ENCODE measurements around the gene RAB6B. TPM values are rescaled to one million over a fixed set of nuclear protein-coding genes. Genes with fewer than 3 reads are reported as not detected.

RAB6B gene
- polyA plus RNA-seq, 2 of the 4 experiments (the other 2 are of a cell fraction): 2.4 to 2.5 TPM

DNA sequence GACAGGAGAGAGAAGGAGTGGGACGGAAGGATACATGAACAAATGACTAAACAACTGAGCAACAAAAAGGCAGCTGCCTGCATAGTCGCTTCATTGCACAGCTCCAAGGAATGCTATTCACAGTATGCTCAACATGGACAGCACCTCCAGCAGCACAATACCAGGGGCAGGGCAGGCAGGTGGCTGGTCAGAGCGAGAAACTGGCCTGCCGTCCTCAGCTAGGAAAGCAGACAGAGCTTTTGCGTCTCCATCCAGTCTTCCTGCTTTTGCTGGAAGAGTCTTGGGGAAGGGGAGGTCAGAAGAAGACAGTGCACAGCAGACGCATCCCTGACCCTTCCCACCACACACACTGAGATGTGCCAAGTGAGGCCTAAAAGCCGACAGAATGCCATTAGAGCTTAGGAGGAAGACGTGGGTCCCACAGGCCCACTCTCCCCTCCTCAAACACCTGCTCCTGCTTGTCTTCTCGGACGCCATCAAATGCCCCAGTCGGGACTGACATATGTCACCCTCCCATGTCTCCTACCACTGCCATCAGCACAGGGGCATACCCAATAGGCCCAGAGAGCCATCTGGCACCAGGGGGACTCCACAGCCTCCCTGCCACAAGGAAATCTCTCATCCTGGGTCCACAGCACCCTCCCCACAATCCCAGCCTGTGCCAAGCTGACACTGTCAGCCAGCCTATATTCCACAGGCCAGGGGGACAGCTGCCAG is 3.9 kb downstream of the RAB6B start:
- no peak for TF ChIP-seq MAZ (IDR thresholded peaks at IDR 0.05; ENCODE audit: borderline replicate concordance, low read depth, low read length)
- TF ChIP-seq ZC3H11A (IDR thresholded peaks at IDR 0.05): no peak
- TF ChIP-seq HOXA7 (CRISPR knock-in tag; IDR thresholded peaks at IDR 0.05): no peak
- no peak for TF ChIP-seq HEYL (CRISPR knock-in tag; IDR thresholded peaks at IDR 0.05)
- no peak for TF ChIP-seq FOSB (CRISPR knock-in tag; IDR thresholded peaks at IDR 0.05)
- TF ChIP-seq PHF8 (IDR thresholded peaks at IDR 0.05; ENCODE audit: borderline replicate concordance, low read depth): no peak
- TF ChIP-seq ZSCAN20 (CRISPR knock-in tag; IDR thresholded peaks at IDR 0.05): no peak
- no peak for ATAC-seq
- no peak overlapping the region for H3K4me2 ChIP-seq
- H3K9me3 ChIP-seq: no peaks in the 10 kb centered on the region
- POLR2A ChIA-PET: no interaction called here
- H3K4me3 ChIP-seq: no peak overlapping the region
- FAIRE-seq: no peak
- H3K4me1 ChIP-seq: 0 out of 3 replicates have a peak, but pooled peaks cover 5% of the 10 kb centered on the region
- CTCF ChIA-PET: interaction anchor here (0.9 kb wide), 2 partner anchors 8 to 39 kb away, joined by 3 to 4 read pairs; no protein-coding TSS in a partner anchor
- WGBS (ENCODE audit: missing lambda C conversion rate): 85% methylated on average over 11 of the region's 11 CpGs
- no peak for DNase-seq (ENCODE audit: low read depth in 1 of 2, low spot score in 1 of 2)
- no peak overlapping the region for H3K27ac ChIP-seq

DNA sequence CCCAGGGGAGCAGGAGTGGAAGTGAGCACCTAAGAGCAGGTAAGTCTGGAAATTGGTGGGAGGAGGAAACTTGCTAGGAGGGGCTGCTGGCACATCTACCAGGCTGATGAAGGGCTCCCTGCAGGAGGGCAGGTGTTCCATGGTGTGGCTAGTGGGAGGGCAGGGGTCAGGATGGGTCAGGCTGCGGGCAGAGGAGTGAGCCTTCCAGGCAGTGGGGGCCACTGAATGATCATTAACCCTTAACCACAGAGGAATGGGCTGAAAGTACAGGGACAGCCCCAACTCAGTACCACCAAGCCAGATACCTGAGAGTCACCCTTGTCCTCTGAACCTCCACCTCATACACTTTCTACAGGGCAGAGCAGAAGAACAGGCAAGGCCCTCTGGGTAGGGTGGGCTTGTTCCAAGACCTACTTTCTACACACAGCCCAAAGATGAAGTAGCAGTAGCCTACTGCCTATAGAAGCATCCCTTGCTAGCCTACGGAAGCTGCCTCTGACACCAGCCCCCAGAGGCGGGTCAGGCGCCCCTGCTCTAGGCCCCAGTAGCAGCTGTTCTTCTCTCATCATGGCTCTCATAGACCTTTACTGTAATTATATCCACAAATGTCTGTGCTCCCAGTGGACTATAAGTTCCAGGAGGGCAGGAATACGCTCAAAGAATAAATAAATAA is 4.6 kb downstream of the RAB6B start:
- no peak for FAIRE-seq
- TF ChIP-seq ZNF302 (CRISPR knock-in tag; IDR thresholded peaks at IDR 0.05): no peak
- no peak for TF ChIP-seq CHD4 (IDR thresholded peaks at IDR 0.05; ENCODE audit: borderline replicate concordance)
- no peak overlapping the region for H3K4me2 ChIP-seq
- no peak for DNase-seq (ENCODE audit: low read depth in 1 of 2, low spot score in 1 of 2)
- H3K4me1 ChIP-seq: 0 out of 3 replicates have a peak, but pooled peaks cover 5% of the 10 kb centered on the region
- CTCF ChIA-PET: interaction anchor here (0.9 kb wide), 1 partner anchor 39 kb away, joined by 4 read pairs; no protein-coding TSS in a partner anchor
- H3K27ac ChIP-seq: no peak overlapping the region
- H3K4me3 ChIP-seq: no peak overlapping the region
- no peaks in the 10 kb centered on the region for H3K9me3 ChIP-seq
- POLR2A ChIA-PET: no interaction called here
- 44% methylated on average over 2 of the region's 5 CpGs for WGBS (ENCODE audit: missing lambda C conversion rate)
- ATAC-seq: no peak

DNA sequence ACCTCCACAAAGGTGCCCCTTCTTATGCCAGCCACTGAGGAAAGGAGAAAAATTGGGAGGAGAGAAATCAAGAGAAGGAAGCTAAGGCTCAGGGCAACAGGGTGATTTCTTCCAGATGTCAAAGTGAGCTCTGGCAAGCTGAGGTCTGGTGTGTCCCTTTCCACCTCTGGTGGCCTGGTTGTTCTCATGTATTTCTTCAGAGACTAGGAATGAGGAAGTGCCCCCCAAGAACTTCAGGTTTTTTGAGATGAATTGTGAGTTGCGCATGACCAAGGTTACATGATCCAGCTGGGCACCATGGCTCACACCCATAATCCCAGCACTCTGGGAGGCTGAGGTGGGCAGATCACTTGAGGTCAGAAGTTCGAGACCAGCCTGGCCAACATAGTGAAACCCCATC is 5.6 kb downstream of the RAB6B start:
- ATAC-seq (no peak), FAIRE-seq (no peak), DNase-seq (ENCODE audit: low read depth in 1 of 2, low spot score in 1 of 2) (no peak)
- POLR2A ChIA-PET: no interaction called here
- Histone ChIP-seq H3K4me3 (no peak overlapping the region), H3K9me3 (no peaks in the 10 kb centered on the region), H3K27ac (no peak overlapping the region), H3K4me2 (no peak overlapping the region), H3K4me1 (0 out of 3 replicates have a peak, but pooled peaks cover 5% of the 10 kb centered on the region)
- CTCF ChIA-PET: no interaction called here
- WGBS (ENCODE audit: missing lambda C conversion rate): 80% methylated on average over 1 of the region's 2 CpGs
- TF ChIP-seq GATA3 (IDR thresholded peaks at IDR 0.05; ENCODE audit: borderline replicate concordance): no peak
- TF ChIP-seq POLR2A (IDR thresholded peaks at IDR 0.05; ENCODE audit: low read length): no peak
- TF ChIP-seq, protein P1, sequence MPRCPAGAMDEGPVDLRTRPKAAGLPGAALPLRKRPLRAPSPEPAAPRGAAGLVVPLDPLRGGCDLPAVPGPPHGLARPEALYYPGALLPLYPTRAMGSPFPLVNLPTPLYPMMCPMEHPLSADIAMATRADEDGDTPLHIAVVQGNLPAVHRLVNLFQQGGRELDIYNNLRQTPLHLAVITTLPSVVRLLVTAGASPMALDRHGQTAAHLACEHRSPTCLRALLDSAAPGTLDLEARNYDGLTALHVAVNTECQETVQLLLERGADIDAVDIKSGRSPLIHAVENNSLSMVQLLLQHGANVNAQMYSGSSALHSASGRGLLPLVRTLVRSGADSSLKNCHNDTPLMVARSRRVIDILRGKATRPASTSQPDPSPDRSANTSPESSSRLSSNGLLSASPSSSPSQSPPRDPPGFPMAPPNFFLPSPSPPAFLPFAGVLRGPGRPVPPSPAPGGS (IDR thresholded peaks at IDR 0.05): no peak
- TF ChIP-seq TFCP2L1 (CRISPR knock-in tag; IDR thresholded peaks at IDR 0.05): no peak
- TF ChIP-seq, protein P2, sequence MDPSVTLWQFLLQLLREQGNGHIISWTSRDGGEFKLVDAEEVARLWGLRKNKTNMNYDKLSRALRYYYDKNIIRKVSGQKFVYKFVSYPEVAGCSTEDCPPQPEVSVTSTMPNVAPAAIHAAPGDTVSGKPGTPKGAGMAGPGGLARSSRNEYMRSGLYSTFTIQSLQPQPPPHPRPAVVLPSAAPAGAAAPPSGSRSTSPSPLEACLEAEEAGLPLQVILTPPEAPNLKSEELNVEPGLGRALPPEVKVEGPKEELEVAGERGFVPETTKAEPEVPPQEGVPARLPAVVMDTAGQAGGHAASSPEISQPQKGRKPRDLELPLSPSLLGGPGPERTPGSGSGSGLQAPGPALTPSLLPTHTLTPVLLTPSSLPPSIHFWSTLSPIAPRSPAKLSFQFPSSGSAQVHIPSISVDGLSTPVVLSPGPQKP (IDR thresholded peaks at IDR 0.05; ENCODE audit: low read depth, low read length): no peak
- no peak for TF ChIP-seq HOXA7 (CRISPR knock-in tag; IDR thresholded peaks at IDR 0.05)
- TF ChIP-seq HEYL (CRISPR knock-in tag; IDR thresholded peaks at IDR 0.05): no peak
- no peak for TF ChIP-seq HOXB5 (CRISPR knock-in tag; IDR thresholded peaks at IDR 0.05)
- TF ChIP-seq POLR2AphosphoS2 (conservative IDR thresholded peaks at IDR 0.05; ENCODE audit: low read length): no peak
- TF ChIP-seq ZNF302 (CRISPR knock-in tag; IDR thresholded peaks at IDR 0.05): no peak
- TF ChIP-seq, protein P3, sequence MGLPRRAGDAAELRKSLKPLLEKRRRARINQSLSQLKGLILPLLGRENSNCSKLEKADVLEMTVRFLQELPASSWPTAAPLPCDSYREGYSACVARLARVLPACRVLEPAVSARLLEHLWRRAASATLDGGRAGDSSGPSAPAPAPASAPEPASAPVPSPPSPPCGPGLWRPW (IDR thresholded peaks at IDR 0.05): no peak
- no peak for TF ChIP-seq SREBF2 (IDR thresholded peaks at IDR 0.05)
- TF ChIP-seq, protein P4, sequence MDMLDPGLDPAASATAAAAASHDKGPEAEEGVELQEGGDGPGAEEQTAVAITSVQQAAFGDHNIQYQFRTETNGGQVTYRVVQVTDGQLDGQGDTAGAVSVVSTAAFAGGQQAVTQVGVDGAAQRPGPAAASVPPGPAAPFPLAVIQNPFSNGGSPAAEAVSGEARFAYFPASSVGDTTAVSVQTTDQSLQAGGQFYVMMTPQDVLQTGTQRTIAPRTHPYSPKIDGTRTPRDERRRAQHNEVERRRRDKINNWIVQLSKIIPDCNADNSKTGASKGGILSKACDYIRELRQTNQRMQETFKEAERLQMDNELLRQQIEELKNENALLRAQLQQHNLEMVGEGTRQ (IDR thresholded peaks at IDR 0.05): no peak
- TF ChIP-seq BHLHE40 (IDR thresholded peaks at IDR 0.05; ENCODE audit: low read depth, low read length): no peak
- TF ChIP-seq RNF2 (IDR thresholded peaks at IDR 0.05; ENCODE audit: borderline replicate concordance, low read depth): no peak
